HEK293T (cell line): Measurements from ENCODE around the gene WASF2.

ENCODE experiments used
- BHLHE40 ChIP-seq: fragments of 450-650 bp; IDR thresholded peaks from 2 replicates; pipeline ENCODE4 v1.6.1; 2016; ENCODE audit warnings: mild to moderate bottlenecking, moderate library complexity, borderline replicate concordance
- ELF4 ChIP-seq: fragments of 450-650 bp; IDR thresholded peaks from 2 replicates; pipeline ENCODE4 v1.6.1; 2017; ENCODE audit warnings: antibody characterized with exemption
- FOXA1 ChIP-seq: fragments of 450-650 bp; IDR thresholded peaks from 2 replicates; pipeline ENCODE4 v1.6.1; 2016; ENCODE audit warnings: mild to moderate bottlenecking
- FOXK2 ChIP-seq: fragments of 450-650 bp; IDR thresholded peaks from 2 replicates; pipeline ENCODE4 v1.6.1; 2016; ENCODE audit warnings: mild to moderate bottlenecking
- FOXM1 ChIP-seq: fragments of 450-650 bp; IDR thresholded peaks from 2 replicates; pipeline ENCODE4 v1.6.1; 2017; ENCODE audit warnings: mild to moderate bottlenecking, borderline replicate concordance
- HDGF ChIP-seq: fragments of 450-650 bp; IDR thresholded peaks from 2 replicates; pipeline ENCODE4 v1.6.1; 2017; ENCODE audit warnings: antibody characterized with exemption, borderline replicate concordance
- NFRKB ChIP-seq: fragments of 450-650 bp; IDR thresholded peaks from 2 replicates; pipeline ENCODE4 v1.6.1; 2016; ENCODE audit warnings: mild to moderate bottlenecking, moderate library complexity
- PKNOX1 ChIP-seq: fragments of 450-650 bp; IDR thresholded peaks from 2 replicates; pipeline ENCODE4 v1.6.1; 2016
- SP1 ChIP-seq: fragments of 450-650 bp; IDR thresholded peaks from 2 replicates; pipeline ENCODE4 v1.6.1; 2017
- TARDBP ChIP-seq: fragments of 450-650 bp; IDR thresholded peaks from 2 replicates; pipeline ENCODE4 v1.6.1; 2016

GRCh38 chr1:27447883-27448282 lies 42.1 kb downstream of the WASF2 start:
- no peak for TF ChIP-seq FOXK2
- TF ChIP-seq SP1 = no peak
- TF ChIP-seq FOXM1 = no peak
- no peak for TF ChIP-seq FOXA1
- TF ChIP-seq BHLHE40 = no peak
- no peak for TF ChIP-seq PKNOX1
- TF ChIP-seq HDGF = no peak
- no peak for TF ChIP-seq TARDBP
- no peak for TF ChIP-seq NFRKB
- no peak for TF ChIP-seq ELF4
